ENCODE results near the gene DCDC2.

DCDC2 gene

GRCh38 chr6:24257282-24257681, 100.6 kb downstream of the DCDC2 start:
- Histone ChIP-seq H3K4me1 (ENCODE audit: low read depth, poor library complexity, severe bottlenecking) (peaks cover 16% of the 10 kb centered on the region), H3K27me3 (ENCODE audit: insufficient read depth, low read depth) (no peaks in the 10 kb centered on the region), H4K20me1 (ENCODE audit: insufficient read depth) (no peaks in the 10 kb centered on the region), H3K36me3 (ENCODE audit: insufficient read depth) (no peaks in the 10 kb centered on the region), H3K79me2 (ENCODE audit: insufficient read depth, low read depth) (no peaks in the 10 kb centered on the region), H3K4me2 (no peak overlapping the region), H2AFZ (ENCODE audit: low read depth) (no peak overlapping the region), H3K4me3 (IDR thresholded peaks at IDR 0.05; ENCODE audit: insufficient read depth, low read depth, low read length) (no peak overlapping the region), H3K27ac (no peak overlapping the region), H3K9ac (no peak overlapping the region)
- TF ChIP-seq, protein P1, sequence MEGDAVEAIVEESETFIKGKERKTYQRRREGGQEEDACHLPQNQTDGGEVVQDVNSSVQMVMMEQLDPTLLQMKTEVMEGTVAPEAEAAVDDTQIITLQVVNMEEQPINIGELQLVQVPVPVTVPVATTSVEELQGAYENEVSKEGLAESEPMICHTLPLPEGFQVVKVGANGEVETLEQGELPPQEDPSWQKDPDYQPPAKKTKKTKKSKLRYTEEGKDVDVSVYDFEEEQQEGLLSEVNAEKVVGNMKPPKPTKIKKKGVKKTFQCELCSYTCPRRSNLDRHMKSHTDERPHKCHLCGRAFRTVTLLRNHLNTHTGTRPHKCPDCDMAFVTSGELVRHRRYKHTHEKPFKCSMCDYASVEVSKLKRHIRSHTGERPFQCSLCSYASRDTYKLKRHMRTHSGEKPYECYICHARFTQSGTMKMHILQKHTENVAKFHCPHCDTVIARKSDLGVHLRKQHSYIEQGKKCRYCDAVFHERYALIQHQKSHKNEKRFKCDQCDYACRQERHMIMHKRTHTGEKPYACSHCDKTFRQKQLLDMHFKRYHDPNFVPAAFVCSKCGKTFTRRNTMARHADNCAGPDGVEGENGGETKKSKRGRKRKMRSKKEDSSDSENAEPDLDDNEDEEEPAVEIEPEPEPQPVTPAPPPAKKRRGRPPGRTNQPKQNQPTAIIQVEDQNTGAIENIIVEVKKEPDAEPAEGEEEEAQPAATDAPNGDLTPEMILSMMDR (conservative IDR thresholded peaks at IDR 0.05; ENCODE audit: low read depth, low read length) = no peak

DNA sequence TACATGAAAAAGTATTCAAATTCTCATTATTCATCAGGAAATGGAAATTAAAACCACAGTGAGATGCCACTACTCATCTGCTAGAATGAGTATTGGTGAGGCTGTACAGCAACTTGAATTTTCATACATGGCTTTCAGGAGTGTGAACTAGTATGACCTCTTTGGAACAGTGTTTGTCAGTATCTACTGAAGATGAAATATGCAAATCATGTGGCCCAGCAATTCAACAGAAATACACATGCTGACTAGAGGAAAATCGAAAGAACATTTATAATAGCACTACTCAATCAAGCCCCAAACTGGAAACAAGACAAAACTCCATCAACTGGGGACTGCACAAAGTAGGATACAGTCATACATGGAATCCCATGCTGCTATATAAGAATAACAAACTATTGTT, 102.2 kb downstream of the DCDC2 start:
- peak overlapping the region; percentile 32; the same call in 1 of the 2 replicates for H3K4me2 ChIP-seq
- no peak overlapping the region for H3K9ac ChIP-seq
- no peak overlapping the region for H3K4me3 ChIP-seq (IDR thresholded peaks at IDR 0.05; ENCODE audit: insufficient read depth, low read depth, low read length)
- no peak overlapping the region for H3K27ac ChIP-seq
- H3K36me3 ChIP-seq (ENCODE audit: insufficient read depth) = no peaks in the 10 kb centered on the region
- H2AFZ ChIP-seq (ENCODE audit: low read depth) = no peak overlapping the region
- no peaks in the 10 kb centered on the region for H4K20me1 ChIP-seq (ENCODE audit: insufficient read depth)
- TF ChIP-seq, protein P1 (conservative IDR thresholded peaks at IDR 0.05; ENCODE audit: low read depth, low read length) = no peak
- peaks cover 16% of the 10 kb centered on the region for H3K4me1 ChIP-seq (ENCODE audit: low read depth, poor library complexity, severe bottlenecking)
- H3K27me3 ChIP-seq (ENCODE audit: insufficient read depth, low read depth) = no peaks in the 10 kb centered on the region
- H3K79me2 ChIP-seq (ENCODE audit: insufficient read depth, low read depth) = no peaks in the 10 kb centered on the region

GRCh38 chr6:24253360-24253759, 104.5 kb downstream of the DCDC2 start:
- Histone ChIP-seq H3K4me1 (ENCODE audit: low read depth, poor library complexity, severe bottlenecking) (peaks cover 16% of the 10 kb centered on the region), H3K4me3 (IDR thresholded peaks at IDR 0.05; ENCODE audit: insufficient read depth, low read depth, low read length) (no peak overlapping the region), H3K9ac (no peak overlapping the region), H3K36me3 (ENCODE audit: insufficient read depth) (no peaks in the 10 kb centered on the region), H4K20me1 (ENCODE audit: insufficient read depth) (no peaks in the 10 kb centered on the region), H2AFZ (ENCODE audit: low read depth) (no peak overlapping the region), H3K27me3 (ENCODE audit: insufficient read depth, low read depth) (no peaks in the 10 kb centered on the region), H3K4me2 (no peak overlapping the region), H3K27ac (no peak overlapping the region), H3K79me2 (ENCODE audit: insufficient read depth, low read depth) (no peaks in the 10 kb centered on the region)
- TF ChIP-seq, protein P1 (conservative IDR thresholded peaks at IDR 0.05; ENCODE audit: low read depth, low read length) = no peak

DNA sequence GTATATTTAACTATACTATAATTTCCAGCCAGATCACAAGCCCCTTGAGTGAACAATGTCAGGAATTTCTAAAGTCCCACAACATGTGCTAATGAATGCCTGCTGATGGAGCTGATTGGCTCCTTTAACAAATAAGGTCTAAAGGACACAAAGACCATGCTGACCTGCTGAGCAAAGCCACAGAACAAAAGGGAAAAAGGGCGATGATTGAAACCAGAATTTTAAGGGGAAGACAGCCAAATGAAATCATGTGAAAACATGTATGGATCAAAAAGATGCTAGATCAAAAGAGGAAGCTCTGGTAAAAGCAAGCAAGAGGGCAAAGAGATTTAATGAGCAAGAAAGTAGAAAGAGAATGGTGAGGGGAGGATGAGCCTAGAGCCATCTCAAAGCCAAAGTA, 105.6 kb downstream of the DCDC2 start:
- Histone ChIP-seq H4K20me1 (ENCODE audit: insufficient read depth) (no peaks in the 10 kb centered on the region), H3K4me3 (IDR thresholded peaks at IDR 0.05; ENCODE audit: insufficient read depth, low read depth, low read length) (no peak overlapping the region), H2AFZ (ENCODE audit: low read depth) (no peak overlapping the region), H3K79me2 (ENCODE audit: insufficient read depth, low read depth) (no peaks in the 10 kb centered on the region), H3K27ac (no peak overlapping the region), H3K4me1 (ENCODE audit: low read depth, poor library complexity, severe bottlenecking) (peaks cover 16% of the 10 kb centered on the region), H3K36me3 (ENCODE audit: insufficient read depth) (no peaks in the 10 kb centered on the region), H3K27me3 (ENCODE audit: insufficient read depth, low read depth) (no peaks in the 10 kb centered on the region), H3K4me2 (no peak overlapping the region), H3K9ac (no peak overlapping the region)
- TF ChIP-seq, protein P1 (conservative IDR thresholded peaks at IDR 0.05; ENCODE audit: low read depth, low read length) = no peak

Measured in KMS-11 (cell line).